Measurements from ENCODE around the gene SPATA33. TPM values are rescaled to one million over a fixed set of nuclear protein-coding genes. Genes with fewer than 3 reads are reported as not detected.
A peak's percentile ranks its signal among the peaks of the same experiment; 100 is the strongest.
"Not testable (repeated sequence)": the region's sequence is repeated elsewhere in the genome, so short reads cannot be mapped to it uniquely, and the experiment has no call there.

Gene SPATA33
- total RNA-seq, 1 donor from 2014 or later, result 1.0 TPM

- DNase-seq (ENCODE audit: low read depth in 2 of 2), result peak in 1 of 2 donors; percentile 14
Observed at GRCh38 chr16:89658221-89658879, 714 bp downstream of the SPATA33 start.

- DNase-seq (ENCODE audit: low read depth in 2 of 2), result no peak
Observed at GRCh38 chr16:89660146-89660545, 2.5 kb downstream of the SPATA33 start.

- no peak for DNase-seq (ENCODE audit: low read depth in 2 of 2)
Observed at GRCh38 chr16:89661215-89661614, 3.6 kb downstream of the SPATA33 start.

GRCh38 chr16:89664238-89664637 lies 6.6 kb downstream of the SPATA33 start:
- not testable (repeated sequence) for DNase-seq (ENCODE audit: low read depth in 2 of 2)

GRCh38 chr16:89667000-89667399 lies 9.4 kb downstream of the SPATA33 start:
- peak in 1 of 2 donors; percentile 40 for DNase-seq (ENCODE audit: low read depth in 2 of 2)

- no peak for DNase-seq (ENCODE audit: low read depth in 2 of 2)
Observed at GRCh38 chr16:89667633-89668032, 10.0 kb downstream of the SPATA33 start.

GRCh38 chr16:89668790-89669158 lies 11.1 kb downstream of the SPATA33 start:
- no peak for DNase-seq (ENCODE audit: low read depth in 2 of 2)

GRCh38 chr16:89669755-89670154 lies 12.1 kb downstream of the SPATA33 start:
- DNase-seq (ENCODE audit: low read depth in 2 of 2), result no peak

- DNase-seq (ENCODE audit: low read depth in 2 of 2), result no peak
Observed at GRCh38 chr16:89670496-89671431, 13.1 kb downstream of the SPATA33 start.

- not testable (repeated sequence) for DNase-seq (ENCODE audit: low read depth in 2 of 2)
Observed at GRCh38 chr16:89671565-89671964, 13.9 kb downstream of the SPATA33 start.

- DNase-seq (ENCODE audit: low read depth in 2 of 2), result no peak
Observed at GRCh38 chr16:89672177-89672941, 14.7 kb downstream of the SPATA33 start.

GRCh38 chr16:89678258-89678657 lies 20.6 kb downstream of the SPATA33 start:
- no peak for DNase-seq (ENCODE audit: low read depth in 2 of 2)

- DNase-seq (ENCODE audit: low read depth in 2 of 2), result no peak
Observed at GRCh38 chr16:89685916-89686315, 28.3 kb downstream of the SPATA33 start.

- peak; percentile 71 to 80 for DNase-seq (ENCODE audit: low read depth in 2 of 2)
Observed at GRCh38 chr16:89686520-89687091, 29.0 kb downstream of the SPATA33 start, which contains the start of gene CDK10. CDK10 (plus strand) TSS chr16:89686689; CDS start chr16:89686711, 22 bp downstream.

GRCh38 chr16:89687092-89687940 lies 29.7 kb downstream of the SPATA33 start:
- peak in 1 of 2 donors; percentile 43 for DNase-seq (ENCODE audit: low read depth in 2 of 2)

- DNase-seq (ENCODE audit: low read depth in 2 of 2), result no peak
Observed at GRCh38 chr16:89688395-89688794, 30.8 kb downstream of the SPATA33 start.

- no peak for DNase-seq (ENCODE audit: low read depth in 2 of 2)
Observed at GRCh38 chr16:89689142-89689541, 31.5 kb downstream of the SPATA33 start.

GRCh38 chr16:89689621-89690020 lies 32.0 kb downstream of the SPATA33 start:
- DNase-seq (ENCODE audit: low read depth in 2 of 2), result not testable (repeated sequence)

GRCh38 chr16:89690392-89690901 lies 32.8 kb downstream of the SPATA33 start:
- DNase-seq (ENCODE audit: low read depth in 2 of 2), result no peak
